ENCODE data around the gene TBC1D3L. TPM values are rescaled to one million over a fixed set of nuclear protein-coding genes. Genes with fewer than 3 reads are reported as not detected.
"Not testable (repeated sequence)": the region's sequence is repeated elsewhere in the genome, so short reads cannot be mapped to it uniquely, and the experiment has no call there.

TBC1D3L gene
- 1.2 TPM in 1 of 2 replicates, not detected in the other for total RNA-seq

DNA sequence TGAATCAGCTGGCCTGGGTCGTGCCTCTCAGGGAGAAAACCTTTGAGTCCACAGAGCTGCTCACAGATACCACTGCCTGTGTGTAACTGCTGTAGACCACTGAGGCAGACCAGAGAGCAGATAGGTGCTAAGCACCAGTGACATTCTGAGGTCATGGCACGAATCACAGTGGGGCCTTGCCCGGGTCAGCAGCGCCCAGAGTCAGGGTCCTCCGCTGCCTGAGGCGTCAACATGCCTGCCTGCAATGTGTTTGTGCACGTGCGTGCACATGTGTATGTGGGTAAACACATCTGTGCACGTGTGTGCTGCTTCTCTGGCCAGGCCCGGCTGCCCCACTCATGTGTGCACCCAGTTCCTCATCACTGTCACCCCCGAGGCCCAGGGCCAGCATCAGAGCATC is at the start of gene TBC1D3L:
Gene TBC1D3L (minus strand): TSS at position 101 of the 400 bp plus-strand sequence. CDS start 1,540 bp downstream, outside the sequence.
- DNase-seq (ENCODE audit: low read depth in 2 of 2): not testable (repeated sequence)

DNA sequence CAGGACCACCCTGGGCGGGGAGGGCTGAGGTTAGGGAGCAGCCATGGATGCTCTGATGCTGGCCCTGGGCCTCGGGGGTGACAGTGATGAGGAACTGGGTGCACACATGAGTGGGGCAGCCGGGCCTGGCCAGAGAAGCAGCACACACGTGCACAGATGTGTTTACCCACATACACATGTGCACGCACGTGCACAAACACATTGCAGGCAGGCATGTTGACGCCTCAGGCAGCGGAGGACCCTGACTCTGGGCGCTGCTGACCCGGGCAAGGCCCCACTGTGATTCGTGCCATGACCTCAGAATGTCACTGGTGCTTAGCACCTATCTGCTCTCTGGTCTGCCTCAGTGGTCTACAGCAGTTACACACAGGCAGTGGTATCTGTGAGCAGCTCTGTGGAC is 14.8 kb upstream of the TBC1D3L start, which contains the start of gene TBC1D3D:
Gene TBC1D3D (plus strand): TSS at position 301 of the 400 bp plus-strand sequence. CDS start 1,585 bp downstream, outside the sequence.
- not testable (repeated sequence) for DNase-seq (ENCODE audit: low read depth in 2 of 2)

Other genes starting within 250 kb of the TBC1D3L start
- not detected in 2 replicates for gene HNF1B, start 244.0 kb downstream of the TBC1D3L start, total RNA-seq
- not detected in 2 replicates for gene TBC1D3K, start 64.6 kb downstream of the TBC1D3L start, total RNA-seq
- under 0.01 and 0.40 TPM in 2 replicates for gene TBC1D3D, start 14.9 kb upstream of the TBC1D3L start, total RNA-seq
- gene TBC1D3C, start 79.6 kb upstream of the TBC1D3L start, total RNA-seq: 0.22 TPM in 1 of 2 replicates, not detected in the other
- gene TBC1D3E, start 138.9 kb upstream of the TBC1D3L start, total RNA-seq: not detected in 2 replicates
- 0.44 and 1.8 TPM in 2 replicates for gene TBC1D3, start 203.5 kb upstream of the TBC1D3L start, total RNA-seq

Measured in lung microvascular endothelial cell (primary cell).